ENCODE data around the gene LDB1. TPM values are rescaled to one million over a fixed set of nuclear protein-coding genes. Genes with fewer than 3 reads are reported as not detected.

The LDB1 gene
- total RNA-seq, 2 experiments from 2014 or later: 50.8 to 60.9 TPM

- Histone ChIP-seq H2AFZ (ENCODE audit: low read length) (no peak overlapping the region), H3K9me2 (ENCODE audit: insufficient read depth, low read length) (no peaks in the 10 kb centered on the region), H3K4me1 (ENCODE audit: insufficient read depth, low read length, poor library complexity, severe bottlenecking) (peaks cover 34% of the 10 kb centered on the region), H3K9me3 (ENCODE audit: low read length) (no peaks in the 10 kb centered on the region), H3K4me3 (ENCODE audit: low read depth, low read length, poor library complexity, severe bottlenecking) (peak overlapping the region; percentile 87), H4K20me1 (ENCODE audit: insufficient read depth, low read length) (peaks cover 22% of the 10 kb centered on the region), H3K4me2 (ENCODE audit: low read length) (peak overlapping the region; percentile 94), H3K36me3 (ENCODE audit: insufficient read depth, low read length) (peaks cover 75% of the 10 kb centered on the region), H3K79me2 (ENCODE audit: insufficient read depth, low read depth, low read length) (peaks cover 78% of the 10 kb centered on the region), H3K27ac (ENCODE audit: low read depth, low read length, poor library complexity, severe bottlenecking) (no peak overlapping the region)
- DNase-seq (ENCODE audit: low spot score): no peak
- ChIA-PET CTCF (ENCODE audit: unreplicated experiment) (no interaction called here), POLR2A (interaction anchor here (0.5 to 4.0 kb wide), 5 partner anchors 12 to 1056 kb away, joined by 3 to 18 read pairs (median 5); partner anchors contain the start of gene NOLC1)
- intact Hi-C loops (cut with micrococcal nuclease; ENCODE audit: unreplicated experiment): no loop called here
- TF ChIP-seq EZH2phosphoT487 (IDR thresholded peaks at IDR 0.05; ENCODE audit: borderline replicate concordance, low read depth, low read length): no peak
- no peak for TF ChIP-seq CTCF (conservative IDR thresholded peaks at IDR 0.05; ENCODE audit: low read length)
- no TSS peak for BruUV-seq (replicated peaks)
These were observed 15.9 kb upstream of the LDB1 start for GRCh38 chr10:102135956-102136526.

GRCh38 chr10:102134416-102134815 lies 14.2 kb upstream of the LDB1 start:
- Histone ChIP-seq H2AFZ (ENCODE audit: low read length) (no peak overlapping the region), H3K79me2 (ENCODE audit: insufficient read depth, low read depth, low read length) (peaks cover 64% of the 10 kb centered on the region), H3K4me1 (ENCODE audit: insufficient read depth, low read length, poor library complexity, severe bottlenecking) (peaks cover 44% of the 10 kb centered on the region), H3K4me2 (ENCODE audit: low read length) (peak overlapping the region; percentile 94), H3K9me2 (ENCODE audit: insufficient read depth, low read length) (no peaks in the 10 kb centered on the region), H4K20me1 (ENCODE audit: insufficient read depth, low read length) (peaks cover 22% of the 10 kb centered on the region), H3K4me3 (ENCODE audit: low read depth, low read length, poor library complexity, severe bottlenecking) (peak overlapping the region; percentile 87), H3K36me3 (ENCODE audit: insufficient read depth, low read length) (peaks cover 59% of the 10 kb centered on the region), H3K27ac (ENCODE audit: low read depth, low read length, poor library complexity, severe bottlenecking) (peak overlapping the region; percentile 65), H3K9me3 (ENCODE audit: low read length) (no peaks in the 10 kb centered on the region)
- BruUV-seq (replicated peaks): TSS peak; percentile 72
- intact Hi-C loops (cut with micrococcal nuclease; ENCODE audit: unreplicated experiment): loop anchor here (5.0 kb wide), 1 partner anchor 513 kb away; no protein-coding TSS in a partner anchor
- CTCF ChIA-PET (ENCODE audit: unreplicated experiment): no interaction called here
- TF ChIP-seq EZH2phosphoT487 (IDR thresholded peaks at IDR 0.05; ENCODE audit: borderline replicate concordance, low read depth, low read length) (no peak), CTCF (conservative IDR thresholded peaks at IDR 0.05; ENCODE audit: low read length) (no peak)
- POLR2A ChIA-PET: interaction anchor here (1.2 to 4.0 kb wide), 2 partner anchors 13 to 16 kb away, joined by 3 to 18 read pairs; partner anchors contain the start of gene NOLC1
- DNase-seq (ENCODE audit: low spot score): no peak

Data from OCI-LY7 (cell line).